ENCODE data around the gene TNRC6C. TPM values are rescaled to one million over a fixed set of nuclear protein-coding genes. Genes with fewer than 3 reads are reported as not detected.

The TNRC6C gene
- total and polyA plus RNA-seq, 2 experiments from 2014 or later, result 10.1 to 16.6 TPM

DNA sequence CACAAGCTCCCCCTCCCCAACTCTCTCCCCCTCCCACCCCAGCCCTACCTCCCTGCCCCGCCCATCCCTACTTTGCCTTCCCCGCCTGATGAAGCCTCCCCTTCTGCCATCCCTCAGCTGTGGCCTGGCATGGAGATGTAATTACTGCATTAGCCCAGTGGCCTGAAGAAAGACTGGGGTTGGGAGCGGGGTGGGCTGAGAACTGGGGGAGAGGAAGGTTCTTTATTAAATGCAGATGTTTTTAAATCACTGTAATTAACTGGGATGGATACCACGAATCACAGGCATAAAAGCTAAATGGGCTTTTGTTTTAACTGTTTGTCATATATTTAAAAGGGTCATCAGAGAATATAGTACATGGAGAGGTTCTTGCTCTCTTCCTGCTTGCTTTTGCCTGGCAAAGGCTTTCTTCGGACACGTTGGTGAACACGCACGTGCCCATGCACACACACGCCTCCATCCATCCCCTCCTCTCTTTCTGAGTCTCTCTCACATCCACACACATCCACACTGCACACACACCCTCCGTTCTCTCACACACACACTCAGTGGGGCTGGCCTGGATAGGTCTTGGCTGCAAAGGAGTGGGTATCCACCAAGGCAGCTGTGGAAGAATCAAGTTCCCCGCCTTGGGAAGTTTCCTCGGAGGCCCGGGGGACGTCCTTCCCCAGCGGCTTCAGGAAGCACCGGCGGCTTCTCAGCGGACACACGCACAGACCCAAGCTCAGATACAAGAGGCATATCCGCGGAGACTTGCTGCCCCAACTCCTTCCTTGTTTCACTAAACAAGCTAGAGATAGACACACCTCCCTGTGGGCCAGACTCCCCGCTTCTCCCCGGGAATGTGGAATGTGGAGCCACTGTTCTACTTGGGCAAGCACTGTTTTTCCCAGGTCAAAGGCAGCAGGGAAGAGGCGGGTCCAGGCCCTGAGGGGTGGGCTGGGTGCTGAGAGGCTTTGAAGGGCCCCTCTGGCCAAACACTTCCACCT lies 27.4 kb upstream of the TNRC6C start (continued):
- TF ChIP-seq, protein P1, sequence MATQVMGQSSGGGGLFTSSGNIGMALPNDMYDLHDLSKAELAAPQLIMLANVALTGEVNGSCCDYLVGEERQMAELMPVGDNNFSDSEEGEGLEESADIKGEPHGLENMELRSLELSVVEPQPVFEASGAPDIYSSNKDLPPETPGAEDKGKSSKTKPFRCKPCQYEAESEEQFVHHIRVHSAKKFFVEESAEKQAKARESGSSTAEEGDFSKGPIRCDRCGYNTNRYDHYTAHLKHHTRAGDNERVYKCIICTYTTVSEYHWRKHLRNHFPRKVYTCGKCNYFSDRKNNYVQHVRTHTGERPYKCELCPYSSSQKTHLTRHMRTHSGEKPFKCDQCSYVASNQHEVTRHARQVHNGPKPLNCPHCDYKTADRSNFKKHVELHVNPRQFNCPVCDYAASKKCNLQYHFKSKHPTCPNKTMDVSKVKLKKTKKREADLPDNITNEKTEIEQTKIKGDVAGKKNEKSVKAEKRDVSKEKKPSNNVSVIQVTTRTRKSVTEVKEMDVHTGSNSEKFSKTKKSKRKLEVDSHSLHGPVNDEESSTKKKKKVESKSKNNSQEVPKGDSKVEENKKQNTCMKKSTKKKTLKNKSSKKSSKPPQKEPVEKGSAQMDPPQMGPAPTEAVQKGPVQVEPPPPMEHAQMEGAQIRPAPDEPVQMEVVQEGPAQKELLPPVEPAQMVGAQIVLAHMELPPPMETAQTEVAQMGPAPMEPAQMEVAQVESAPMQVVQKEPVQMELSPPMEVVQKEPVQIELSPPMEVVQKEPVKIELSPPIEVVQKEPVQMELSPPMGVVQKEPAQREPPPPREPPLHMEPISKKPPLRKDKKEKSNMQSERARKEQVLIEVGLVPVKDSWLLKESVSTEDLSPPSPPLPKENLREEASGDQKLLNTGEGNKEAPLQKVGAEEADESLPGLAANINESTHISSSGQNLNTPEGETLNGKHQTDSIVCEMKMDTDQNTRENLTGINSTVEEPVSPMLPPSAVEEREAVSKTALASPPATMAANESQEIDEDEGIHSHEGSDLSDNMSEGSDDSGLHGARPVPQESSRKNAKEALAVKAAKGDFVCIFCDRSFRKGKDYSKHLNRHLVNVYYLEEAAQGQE (IDR thresholded peaks at IDR 0.05; ENCODE audit: unreplicated experiment), result no peak
- TF ChIP-seq, protein P2, sequence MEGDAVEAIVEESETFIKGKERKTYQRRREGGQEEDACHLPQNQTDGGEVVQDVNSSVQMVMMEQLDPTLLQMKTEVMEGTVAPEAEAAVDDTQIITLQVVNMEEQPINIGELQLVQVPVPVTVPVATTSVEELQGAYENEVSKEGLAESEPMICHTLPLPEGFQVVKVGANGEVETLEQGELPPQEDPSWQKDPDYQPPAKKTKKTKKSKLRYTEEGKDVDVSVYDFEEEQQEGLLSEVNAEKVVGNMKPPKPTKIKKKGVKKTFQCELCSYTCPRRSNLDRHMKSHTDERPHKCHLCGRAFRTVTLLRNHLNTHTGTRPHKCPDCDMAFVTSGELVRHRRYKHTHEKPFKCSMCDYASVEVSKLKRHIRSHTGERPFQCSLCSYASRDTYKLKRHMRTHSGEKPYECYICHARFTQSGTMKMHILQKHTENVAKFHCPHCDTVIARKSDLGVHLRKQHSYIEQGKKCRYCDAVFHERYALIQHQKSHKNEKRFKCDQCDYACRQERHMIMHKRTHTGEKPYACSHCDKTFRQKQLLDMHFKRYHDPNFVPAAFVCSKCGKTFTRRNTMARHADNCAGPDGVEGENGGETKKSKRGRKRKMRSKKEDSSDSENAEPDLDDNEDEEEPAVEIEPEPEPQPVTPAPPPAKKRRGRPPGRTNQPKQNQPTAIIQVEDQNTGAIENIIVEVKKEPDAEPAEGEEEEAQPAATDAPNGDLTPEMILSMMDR (conservative IDR thresholded peaks at IDR 0.05; ENCODE audit: low read depth in 2 of 2), result no peak
- no peak for TF ChIP-seq EZH2phosphoT487 (IDR thresholded peaks at IDR 0.05; ENCODE audit: unreplicated experiment)

DNA sequence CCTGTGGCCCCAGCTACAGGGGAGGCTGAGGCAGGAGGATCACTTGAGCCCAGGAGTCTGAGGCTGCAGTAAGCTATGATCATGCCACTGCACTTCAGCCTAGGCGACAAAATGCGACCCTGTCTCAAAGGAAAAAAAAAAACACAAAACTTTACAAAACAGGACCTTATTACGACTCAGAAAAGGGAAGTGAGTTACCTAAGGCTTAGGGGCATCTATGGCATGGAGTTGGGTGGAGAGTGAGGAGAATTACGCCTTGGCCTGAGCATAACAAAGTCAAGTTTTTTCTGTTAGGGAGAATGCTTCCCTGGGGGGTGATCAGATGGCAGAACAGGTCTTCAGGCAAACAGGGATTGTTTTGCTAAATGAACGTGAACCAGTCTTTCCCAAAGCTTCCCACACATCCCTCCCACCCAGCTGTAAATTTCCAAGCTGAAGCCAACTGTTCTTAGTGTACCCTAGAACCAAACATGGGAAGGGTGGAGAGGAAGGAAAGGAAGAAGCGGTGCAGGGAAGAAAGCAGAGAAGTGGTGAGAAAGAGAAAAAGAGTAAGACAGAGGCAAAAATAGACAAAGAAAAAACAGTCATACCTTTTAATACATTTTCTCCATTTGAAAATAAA lies 24.6 kb upstream of the TNRC6C start:
- Histone ChIP-seq H3K4me3 (0 out of 2 replicates have a peak overlapping the region, but pooled peaks have one; percentile 23), H3K79me2 (replicated peaks; ENCODE audit: insufficient read depth) (no peaks in the 10 kb centered on the region), H3K9me2 (ENCODE audit: insufficient read depth) (0 out of 2 replicates have a peak, but pooled peaks cover 4% of the 10 kb centered on the region), H3K4me1 (ENCODE audit: insufficient read depth) (peaks cover 50% of the 10 kb centered on the region), H3F3A (replicated peaks; ENCODE audit: low read depth) (0 out of 2 replicates have a peak, but pooled peaks cover 2% of the 10 kb centered on the region), H3K36me3 (ENCODE audit: insufficient read depth) (no peaks in the 10 kb centered on the region), H2AFZ (no peak overlapping the region), H3K27ac (ENCODE audit: low read depth) (peak overlapping the region; percentile 61), H3K27me3 (ENCODE audit: insufficient read depth) (no peaks in the 10 kb centered on the region), H4K20me1 (replicated peaks; ENCODE audit: insufficient read depth) (no peaks in the 10 kb centered on the region), H3K4me2 (peak overlapping the region; percentile 62; the same call in 1 of the 2 replicates)
- no peaks in the 10 kb centered on the region for H3K9me3 Mint-ChIP-seq
- H3K4me1 Mint-ChIP-seq, result peaks cover 57% of the 10 kb centered on the region
- DNase-seq (ENCODE audit: low spot score), result no peak
- peak; percentile 37 for ATAC-seq
- H3K4me3 Mint-ChIP-seq, result no peak overlapping the region
- H3K36me3 Mint-ChIP-seq (ENCODE audit: low read depth), result no peaks in the 10 kb centered on the region
- peaks cover 17% of the 10 kb centered on the region for H3K27me3 Mint-ChIP-seq (ENCODE audit: insufficient read depth, low read depth, poor library complexity)
- H3K27ac Mint-ChIP-seq, result peak overlapping the region; percentile 38; the same call in 1 of the 2 replicates
- TF ChIP-seq, protein P1 (IDR thresholded peaks at IDR 0.05; ENCODE audit: unreplicated experiment), result no peak
- TF ChIP-seq POLR2AphosphoS5 (IDR thresholded peaks at IDR 0.05; ENCODE audit: low read depth) (no peak), ZNF331 (CRISPR knock-in tag; IDR thresholded peaks at IDR 0.05; ENCODE audit: low read depth) (no peak), EZH2phosphoT487 (IDR thresholded peaks at IDR 0.05; ENCODE audit: unreplicated experiment) (no peak), CREB1 (CRISPR knock-in tag; IDR thresholded peaks at IDR 0.05; ENCODE audit: low read depth) (no peak), STAT1 (IDR thresholded peaks at IDR 0.05; ENCODE audit: unreplicated experiment) (no peak), EZH2 (IDR thresholded peaks at IDR 0.05; ENCODE audit: low read depth, unreplicated experiment) (no peak), NANOG (IDR thresholded peaks at IDR 0.05; ENCODE audit: borderline replicate concordance) (no peak), JUNB (IDR thresholded peaks at IDR 0.05; ENCODE audit: unreplicated experiment) (no peak)
- TF ChIP-seq, protein P3, sequence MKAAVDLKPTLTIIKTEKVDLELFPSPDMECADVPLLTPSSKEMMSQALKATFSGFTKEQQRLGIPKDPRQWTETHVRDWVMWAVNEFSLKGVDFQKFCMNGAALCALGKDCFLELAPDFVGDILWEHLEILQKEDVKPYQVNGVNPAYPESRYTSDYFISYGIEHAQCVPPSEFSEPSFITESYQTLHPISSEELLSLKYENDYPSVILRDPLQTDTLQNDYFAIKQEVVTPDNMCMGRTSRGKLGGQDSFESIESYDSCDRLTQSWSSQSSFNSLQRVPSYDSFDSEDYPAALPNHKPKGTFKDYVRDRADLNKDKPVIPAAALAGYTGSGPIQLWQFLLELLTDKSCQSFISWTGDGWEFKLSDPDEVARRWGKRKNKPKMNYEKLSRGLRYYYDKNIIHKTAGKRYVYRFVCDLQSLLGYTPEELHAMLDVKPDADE (IDR thresholded peaks at IDR 0.05), result no peak

Data from GM23338 (cell line).